DMS153 (cell line): ENCODE data around the gene LBHD1.
"Not testable (repeated sequence)": the region's sequence is repeated elsewhere in the genome, so short reads cannot be mapped to it uniquely, and the experiment has no call there.

Experiments used
- DNase-seq: peaks from one replicate; lab custom pipeline; 2025; lab: John Stamatoyannopoulos, UW

The LBHD1 gene

GRCh38 chr11:62664405-62665074, 7.5 kb downstream of the LBHD1 start:
- DNase-seq = peak; percentile 30

- DNase-seq = no peak
Measured at GRCh38 chr11:62656796-62657429, 15.2 kb downstream of the LBHD1 start.

GRCh38 chr11:62654297-62654696, 17.8 kb downstream of the LBHD1 start:
- DNase-seq = no peak

GRCh38 chr11:62652161-62653006, 19.7 kb downstream of the LBHD1 start:
- DNase-seq = no peak

- DNase-seq = not testable (repeated sequence)
Measured at GRCh38 chr11:62650283-62650682, 21.8 kb downstream of the LBHD1 start.

- no peak for DNase-seq
Measured at GRCh38 chr11:62649486-62649885, 22.6 kb downstream of the LBHD1 start.

- no peak for DNase-seq
Measured at GRCh38 chr11:62648967-62649364, 23.1 kb downstream of the LBHD1 start.

GRCh38 chr11:62648185-62648966, 23.7 kb downstream of the LBHD1 start:
- no peak for DNase-seq

GRCh38 chr11:62647609-62648005, 24.5 kb downstream of the LBHD1 start:
- no peak for DNase-seq

- DNase-seq = no peak
Measured at GRCh38 chr11:62646825-62647608, 25.1 kb downstream of the LBHD1 start.

- DNase-seq = peak; percentile 94
Measured at GRCh38 chr11:62645946-62646824, 25.9 kb downstream of the LBHD1 start, which contains the start of gene GANAB. Gene GANAB, minus strand, starts transcription at chr11:62646613. Its CDS starts 14 bp downstream, at chr11:62646599.

- DNase-seq = no peak
Measured at GRCh38 chr11:62645671-62645945, 26.5 kb downstream of the LBHD1 start.

GRCh38 chr11:62644220-62644619, 27.8 kb downstream of the LBHD1 start:
- no peak for DNase-seq

- DNase-seq = no peak
Measured at GRCh38 chr11:62632492-62632891, 39.6 kb downstream of the LBHD1 start.

- DNase-seq = no peak
Measured at GRCh38 chr11:62627713-62628112, 44.4 kb downstream of the LBHD1 start.

GRCh38 chr11:62622476-62623089, 49.5 kb downstream of the LBHD1 start:
- no peak for DNase-seq

- DNase-seq = peak; percentile 99
Measured at GRCh38 chr11:62621567-62622470, 50.2 kb downstream of the LBHD1 start, which contains the start of gene B3GAT3. Gene B3GAT3, minus strand, starts transcription at chr11:62621986. Its CDS starts 39 bp downstream, at chr11:62621947.

- no peak for DNase-seq
Measured at GRCh38 chr11:62621027-62621566, 51.0 kb downstream of the LBHD1 start.
